ENCODE results near the gene IGLL1.

IGLL1 gene

DNA sequence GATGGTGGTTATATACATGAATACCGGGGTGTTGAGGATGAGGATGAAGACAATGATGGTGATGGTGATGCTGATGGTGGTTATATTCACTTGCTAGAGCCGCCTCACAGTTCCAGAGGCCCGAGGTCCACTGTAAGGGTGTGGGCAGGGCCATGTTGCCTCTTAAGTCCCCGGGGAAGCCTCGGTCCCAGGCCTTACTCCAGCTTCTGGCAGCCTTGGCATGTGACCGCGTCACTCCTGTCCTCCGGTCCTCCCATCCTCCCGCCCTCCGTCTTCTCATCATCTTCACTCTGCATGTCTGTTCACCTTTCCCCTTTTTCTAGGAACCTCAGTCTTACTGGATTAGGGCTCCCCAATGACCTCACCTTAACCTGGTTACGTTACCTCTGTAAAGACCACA lies 54.6 kb downstream of the IGLL1 start:
- no peak overlapping the region for H3K4me3 ChIP-seq (ENCODE audit: low read length)
- DNase-seq (ENCODE audit: low read depth) = no peak
- TF ChIP-seq, protein P1, sequence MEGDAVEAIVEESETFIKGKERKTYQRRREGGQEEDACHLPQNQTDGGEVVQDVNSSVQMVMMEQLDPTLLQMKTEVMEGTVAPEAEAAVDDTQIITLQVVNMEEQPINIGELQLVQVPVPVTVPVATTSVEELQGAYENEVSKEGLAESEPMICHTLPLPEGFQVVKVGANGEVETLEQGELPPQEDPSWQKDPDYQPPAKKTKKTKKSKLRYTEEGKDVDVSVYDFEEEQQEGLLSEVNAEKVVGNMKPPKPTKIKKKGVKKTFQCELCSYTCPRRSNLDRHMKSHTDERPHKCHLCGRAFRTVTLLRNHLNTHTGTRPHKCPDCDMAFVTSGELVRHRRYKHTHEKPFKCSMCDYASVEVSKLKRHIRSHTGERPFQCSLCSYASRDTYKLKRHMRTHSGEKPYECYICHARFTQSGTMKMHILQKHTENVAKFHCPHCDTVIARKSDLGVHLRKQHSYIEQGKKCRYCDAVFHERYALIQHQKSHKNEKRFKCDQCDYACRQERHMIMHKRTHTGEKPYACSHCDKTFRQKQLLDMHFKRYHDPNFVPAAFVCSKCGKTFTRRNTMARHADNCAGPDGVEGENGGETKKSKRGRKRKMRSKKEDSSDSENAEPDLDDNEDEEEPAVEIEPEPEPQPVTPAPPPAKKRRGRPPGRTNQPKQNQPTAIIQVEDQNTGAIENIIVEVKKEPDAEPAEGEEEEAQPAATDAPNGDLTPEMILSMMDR (conservative IDR thresholded peaks at IDR 0.05; ENCODE audit: low read length) = no peak

DNA sequence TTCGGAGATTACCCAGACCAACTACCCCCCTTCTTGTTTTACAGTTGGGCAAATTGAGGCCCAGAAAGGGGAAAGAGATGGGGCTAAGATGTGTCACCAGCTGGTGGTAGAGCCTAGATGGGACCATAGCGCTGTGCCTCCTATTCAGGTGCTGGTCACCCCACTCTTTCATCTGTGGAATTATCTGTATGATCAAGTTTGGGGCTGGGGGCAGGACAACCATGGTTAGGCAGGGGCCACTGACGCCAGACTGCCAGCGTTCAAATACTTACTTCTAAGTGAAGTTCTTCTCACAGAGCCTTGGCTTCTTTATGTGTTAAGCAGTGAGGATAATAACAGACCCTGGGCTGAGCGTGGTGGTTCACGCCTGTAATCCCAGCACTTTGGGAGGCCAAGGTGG lies 55.9 kb downstream of the IGLL1 start:
- H3K4me3 ChIP-seq (ENCODE audit: low read length) = no peak overlapping the region
- DNase-seq (ENCODE audit: low read depth) = no peak
- TF ChIP-seq, protein P1 (conservative IDR thresholded peaks at IDR 0.05; ENCODE audit: low read length) = no peak

DNA sequence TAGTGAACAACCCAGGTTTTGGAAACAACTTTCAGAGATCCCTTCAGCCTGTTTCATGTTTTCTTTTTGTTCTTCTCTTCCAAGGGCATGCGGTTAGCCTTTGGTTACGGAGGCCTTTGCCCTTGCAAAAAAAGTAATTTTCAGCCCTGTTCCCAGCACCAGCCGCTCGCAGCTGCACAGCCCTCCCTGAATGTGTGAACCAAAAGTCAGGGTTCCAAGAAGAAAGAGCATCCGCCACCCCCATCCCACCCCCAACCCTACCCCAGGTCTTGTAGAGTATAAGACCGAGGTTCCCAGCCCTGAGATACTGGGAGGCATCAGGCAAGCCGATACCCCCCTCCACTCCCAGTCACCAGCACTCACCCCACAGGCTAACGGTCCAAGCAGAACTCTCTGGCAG lies 56.4 kb downstream of the IGLL1 start:
- no peak overlapping the region for H3K4me3 ChIP-seq (ENCODE audit: low read length)
- no peak for DNase-seq (ENCODE audit: low read depth)
- TF ChIP-seq, protein P1 (conservative IDR thresholded peaks at IDR 0.05; ENCODE audit: low read length) = no peak

Measured in AG10803 (cell line).